Measurements from ENCODE around the gene DERL2. TPM values are rescaled to one million over a fixed set of nuclear protein-coding genes. Genes with fewer than 3 reads are reported as not detected.

Gene DERL2
- total and polyA plus RNA-seq, 9 of the 15 experiments (the other 6 are each of a cell fraction or from before 2014, with no cell fraction given): 11.5 to 105 (median 30.7) TPM

DNA sequence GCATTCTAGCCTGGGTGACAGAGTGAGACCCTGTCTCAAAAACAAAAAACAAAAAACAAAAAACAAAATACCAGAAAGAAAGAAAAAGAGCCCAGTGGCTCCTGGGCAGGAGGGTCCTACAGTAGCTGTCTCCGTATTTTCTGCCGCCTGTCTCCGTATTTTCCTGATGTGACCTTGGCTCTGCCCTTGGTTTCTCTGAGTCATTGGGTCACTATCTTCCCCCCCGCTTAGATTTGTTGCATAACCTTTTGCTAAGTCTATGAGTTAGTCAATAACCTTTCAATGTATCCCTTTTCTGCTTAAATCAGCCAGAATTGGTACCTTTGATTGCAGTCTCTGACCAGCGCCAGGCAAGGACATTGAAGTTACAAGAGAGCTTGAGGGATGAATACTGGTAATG lies 37.3 kb upstream of the DERL2 start:
- ChIA-PET CTCF (ENCODE audit: low intra/inter-chr PET ratio) (no interaction called here), POLR2A (interaction anchor here (0.8 kb wide), 1 partner anchor 27 kb away, joined by 3 read pairs; no protein-coding TSS in a partner anchor)
- 90% methylated on average over 4 of the region's 5 CpGs for WGBS (ENCODE audit: insufficient coverage, low coverage, missing lambda C conversion rate)
- H3K9me3 ChIP-seq (replicated peaks; ENCODE audit: control insufficient read depth, insufficient read depth, low read depth, low read length): no peaks in the 10 kb centered on the region
- H3K36me3 ChIP-seq (ENCODE audit: control insufficient read depth, insufficient read depth, low read length): peaks cover 63% of the 10 kb centered on the region; the same call in 2 of the 3 replicates
- no peaks in the 10 kb centered on the region for H3K79me2 ChIP-seq (ENCODE audit: control insufficient read depth, insufficient read depth, low read length)
- intact Hi-C loops (cut with micrococcal nuclease) (no loop called here), in situ Hi-C loops (cut with MboI) (no loop called here)
- H2AFZ ChIP-seq (ENCODE audit: low read depth, low read length): no peak overlapping the region
- H3K4me1 ChIP-seq (replicated peaks in 1 of 2; ENCODE audit: control insufficient read depth in 2 of 2, insufficient read depth in 2 of 2, low read length in 2 of 2): no peaks in the 10 kb centered on the region; a peak in 1 of 5 replicates
- no peaks in the 10 kb centered on the region for H4K20me1 ChIP-seq (replicated peaks; ENCODE audit: control insufficient read depth, insufficient read depth, low read length)
- FAIRE-seq: no peak
- H3K27ac ChIP-seq (ENCODE audit: extremely low read depth, low read depth, low read length): no peak overlapping the region
- H3K4me2 ChIP-seq (ENCODE audit: insufficient read depth, low read length): no peak overlapping the region
- H3K4me3 ChIP-seq: no peak overlapping the region
- no peaks in the 10 kb centered on the region for H3K9me1 ChIP-seq (ENCODE audit: control insufficient read depth, insufficient read depth, low read length)
- H3K27me3 ChIP-seq (ENCODE audit: control insufficient read depth in 2 of 2, insufficient read depth in 2 of 2, low read length in 2 of 2): no peaks in the 10 kb centered on the region
- BruUV-seq (replicated peaks): no TSS peak
- ATAC-seq: no peak
- TF ChIP-seq MEIS2 (IDR thresholded peaks at IDR 0.05; ENCODE audit: partially characterized antibody) (no peak), EP300 (IDR thresholded peaks at IDR 0.05; ENCODE audit: low read length) (no peak)
- no peak for DNase-seq (ENCODE audit: extremely low read depth in 1 of 4, low spot score in 3 of 4)
- no peak overlapping the region for H3K9ac ChIP-seq (ENCODE audit: insufficient read depth in 1 of 2, low read depth in 2 of 2, low read length in 2 of 2)

DNA sequence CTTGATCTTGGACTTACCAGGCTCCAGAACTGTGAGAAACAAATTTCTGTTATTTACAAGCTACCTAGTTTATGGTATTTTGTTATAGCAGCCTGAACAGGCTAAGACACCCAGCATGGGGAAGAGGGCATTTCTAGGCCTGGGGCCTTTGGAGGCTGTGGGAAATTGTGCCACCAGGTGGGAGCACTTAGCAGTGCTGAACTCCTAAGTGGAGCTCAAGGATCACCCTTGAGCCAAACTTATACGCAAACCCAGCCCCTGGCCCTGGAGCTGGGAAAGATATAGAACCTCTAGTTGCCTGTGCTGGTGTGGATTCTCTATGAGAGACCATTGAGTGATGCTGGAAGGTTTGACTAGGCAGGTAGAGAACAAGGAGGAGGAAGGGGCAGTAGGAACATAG lies 36.5 kb upstream of the DERL2 start:
- WGBS (ENCODE audit: insufficient coverage, low coverage, missing lambda C conversion rate): 100% methylated on average over 1 of the region's 1 CpG

More for the DNA sequence above, 36.5 kb upstream of the DERL2 start:
- CTCF ChIA-PET (ENCODE audit: low intra/inter-chr PET ratio): no interaction called here
- in situ Hi-C loops (cut with MboI) (no loop called here), intact Hi-C loops (cut with micrococcal nuclease) (no loop called here)
- Histone ChIP-seq H2AFZ (ENCODE audit: low read depth, low read length) (no peak overlapping the region), H3K9me1 (ENCODE audit: control insufficient read depth, insufficient read depth, low read length) (no peaks in the 10 kb centered on the region), H3K27ac (ENCODE audit: extremely low read depth, low read depth, low read length) (no peak overlapping the region), H3K9ac (ENCODE audit: insufficient read depth in 1 of 2, low read depth in 2 of 2, low read length in 2 of 2) (no peak overlapping the region), H4K20me1 (replicated peaks; ENCODE audit: control insufficient read depth, insufficient read depth, low read length) (no peaks in the 10 kb centered on the region), H3K9me3 (replicated peaks; ENCODE audit: control insufficient read depth, insufficient read depth, low read depth, low read length) (no peaks in the 10 kb centered on the region), H3K27me3 (ENCODE audit: control insufficient read depth in 2 of 2, insufficient read depth in 2 of 2, low read length in 2 of 2) (no peaks in the 10 kb centered on the region), H3K79me2 (ENCODE audit: control insufficient read depth, insufficient read depth, low read length) (no peaks in the 10 kb centered on the region), H3K4me3 (no peak overlapping the region), H3K4me2 (ENCODE audit: insufficient read depth, low read length) (no peak overlapping the region), H3K36me3 (ENCODE audit: control insufficient read depth, insufficient read depth, low read length) (peaks cover 63% of the 10 kb centered on the region; the same call in 2 of the 3 replicates), H3K4me1 (replicated peaks in 1 of 2; ENCODE audit: control insufficient read depth in 2 of 2, insufficient read depth in 2 of 2, low read length in 2 of 2) (no peaks in the 10 kb centered on the region; a peak in 1 of 5 replicates)
- no peak for FAIRE-seq
- TF ChIP-seq HDGF (IDR thresholded peaks at IDR 0.05): no peak
- TF ChIP-seq GATAD2A (IDR thresholded peaks at IDR 0.05): no peak
- TF ChIP-seq MEF2A (IDR thresholded peaks at IDR 0.05; ENCODE audit: control insufficient read depth, low read depth, low read length): no peak
- TF ChIP-seq EZH2 (IDR thresholded peaks at IDR 0.05; ENCODE audit: borderline replicate concordance, low read depth, low read length): no peak
- no peak for TF ChIP-seq SMARCA5 (IDR thresholded peaks at IDR 0.05)
- no peak for TF ChIP-seq POU5F1 (IDR thresholded peaks at IDR 0.05; ENCODE audit: borderline replicate concordance, low read depth, low read length, partially characterized antibody)
- TF ChIP-seq, protein P1, sequence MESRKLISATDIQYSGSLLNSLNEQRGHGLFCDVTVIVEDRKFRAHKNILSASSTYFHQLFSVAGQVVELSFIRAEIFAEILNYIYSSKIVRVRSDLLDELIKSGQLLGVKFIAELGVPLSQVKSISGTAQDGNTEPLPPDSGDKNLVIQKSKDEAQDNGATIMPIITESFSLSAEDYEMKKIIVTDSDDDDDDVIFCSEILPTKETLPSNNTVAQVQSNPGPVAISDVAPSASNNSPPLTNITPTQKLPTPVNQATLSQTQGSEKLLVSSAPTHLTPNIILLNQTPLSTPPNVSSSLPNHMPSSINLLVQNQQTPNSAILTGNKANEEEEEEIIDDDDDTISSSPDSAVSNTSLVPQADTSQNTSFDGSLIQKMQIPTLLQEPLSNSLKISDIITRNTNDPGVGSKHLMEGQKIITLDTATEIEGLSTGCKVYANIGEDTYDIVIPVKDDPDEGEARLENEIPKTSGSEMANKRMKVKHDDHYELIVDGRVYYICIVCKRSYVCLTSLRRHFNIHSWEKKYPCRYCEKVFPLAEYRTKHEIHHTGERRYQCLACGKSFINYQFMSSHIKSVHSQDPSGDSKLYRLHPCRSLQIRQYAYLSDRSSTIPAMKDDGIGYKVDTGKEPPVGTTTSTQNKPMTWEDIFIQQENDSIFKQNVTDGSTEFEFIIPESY (CRISPR knock-in tag; IDR thresholded peaks at IDR 0.05): no peak
- TF ChIP-seq ZNF263 (CRISPR knock-in tag; IDR thresholded peaks at IDR 0.05; ENCODE audit: borderline replicate concordance): no peak
- TF ChIP-seq KLF13 (tag; IDR thresholded peaks at IDR 0.05; ENCODE audit: borderline replicate concordance, low read depth): no peak
- TF ChIP-seq, protein P2, sequence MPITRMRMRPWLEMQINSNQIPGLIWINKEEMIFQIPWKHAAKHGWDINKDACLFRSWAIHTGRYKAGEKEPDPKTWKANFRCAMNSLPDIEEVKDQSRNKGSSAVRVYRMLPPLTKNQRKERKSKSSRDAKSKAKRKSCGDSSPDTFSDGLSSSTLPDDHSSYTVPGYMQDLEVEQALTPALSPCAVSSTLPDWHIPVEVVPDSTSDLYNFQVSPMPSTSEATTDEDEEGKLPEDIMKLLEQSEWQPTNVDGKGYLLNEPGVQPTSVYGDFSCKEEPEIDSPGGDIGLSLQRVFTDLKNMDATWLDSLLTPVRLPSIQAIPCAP (CRISPR knock-in tag; IDR thresholded peaks at IDR 0.05; ENCODE audit: borderline replicate concordance): no peak
- no peak for DNase-seq (ENCODE audit: extremely low read depth in 1 of 4, low spot score in 3 of 4)
- no peak for ATAC-seq
- POLR2A ChIA-PET: no interaction called here
- BruUV-seq (replicated peaks): no TSS peak
